HT-29 (cell line): ENCODE results near the gene ZNF532. TPM values are rescaled to one million over a fixed set of nuclear protein-coding genes. Genes with fewer than 3 reads are reported as not detected.
"Not testable (repeated sequence)": the region's sequence is repeated elsewhere in the genome, so short reads cannot be mapped to it uniquely, and the experiment has no call there.

Experiments
- DNase-seq: peaks from one replicate; pipeline ENCODE4 v3.0.0-alpha.2; 2015; ENCODE audit warnings: low spot score
- total RNA-seq: library from RNA; depleted of rRNA; stranded (reverse); fragments of >200 nt; shearing (Covaris generic); gene quantifications from 2 replicates; pipeline ENCODE4 v1.2.3, GENCODE V29; 2014

ZNF532 gene
- total RNA-seq, 1 experiment from 2014 or later = 8.1 TPM

GRCh38 chr18:58901143-58901542, 36.5 kb downstream of the ZNF532 start:
- DNase-seq = no peak

GRCh38 chr18:58901783-58902182, 37.1 kb downstream of the ZNF532 start:
- no peak for DNase-seq

- DNase-seq = no peak
Observed at GRCh38 chr18:58902961-58903360, 38.3 kb downstream of the ZNF532 start.

GRCh38 chr18:58903533-58903932, 38.9 kb downstream of the ZNF532 start:
- no peak for DNase-seq

GRCh38 chr18:58905777-58906428, 41.2 kb downstream of the ZNF532 start:
- DNase-seq = no peak

- DNase-seq = no peak
Observed at GRCh38 chr18:58908006-58908405, 43.3 kb downstream of the ZNF532 start.

GRCh38 chr18:58909521-58909920, 44.8 kb downstream of the ZNF532 start:
- DNase-seq = no peak

GRCh38 chr18:58911241-58911640, 46.6 kb downstream of the ZNF532 start:
- no peak for DNase-seq

GRCh38 chr18:58911766-58912165, 47.1 kb downstream of the ZNF532 start:
- DNase-seq = no peak

GRCh38 chr18:58915006-58915799, 50.5 kb downstream of the ZNF532 start:
- peak; percentile 41 for DNase-seq

GRCh38 chr18:58915995-58916394, 51.3 kb downstream of the ZNF532 start:
- no peak for DNase-seq

GRCh38 chr18:58919934-58920333, 55.3 kb downstream of the ZNF532 start:
- DNase-seq = not testable (repeated sequence)

GRCh38 chr18:58922995-58923394, 58.3 kb downstream of the ZNF532 start:
- DNase-seq = no peak

- DNase-seq = no peak
Observed at GRCh38 chr18:58924473-58924872, 59.8 kb downstream of the ZNF532 start.

- no peak for DNase-seq
Observed at GRCh38 chr18:58927659-58928058, 63.0 kb downstream of the ZNF532 start.

- DNase-seq = no peak
Observed at GRCh38 chr18:58928386-58928785, 63.7 kb downstream of the ZNF532 start.

GRCh38 chr18:58929206-58929605, 64.5 kb downstream of the ZNF532 start:
- DNase-seq = no peak

- DNase-seq = no peak
Observed at GRCh38 chr18:58934356-58934755, 69.7 kb downstream of the ZNF532 start.

GRCh38 chr18:58934933-58935577, 70.4 kb downstream of the ZNF532 start:
- no peak for DNase-seq

- no peak for DNase-seq
Observed at GRCh38 chr18:58937071-58937886, 72.6 kb downstream of the ZNF532 start.

GRCh38 chr18:58937887-58938267, 73.2 kb downstream of the ZNF532 start:
- DNase-seq = no peak
